ENCODE measurements around the gene UPK3BL2. TPM values are rescaled to one million over a fixed set of nuclear protein-coding genes. Genes with fewer than 3 reads are reported as not detected.
"Not testable (repeated sequence)": the region's sequence is repeated elsewhere in the genome, so short reads cannot be mapped to it uniquely, and the experiment has no call there.

The UPK3BL2 gene
- total and polyA plus RNA-seq, 9 donors = 0.82 to 18.3 (median 6.7) TPM

GRCh38 chr7:102512642-102513221 lies 30.8 kb downstream of the UPK3BL2 start:
- Histone ChIP-seq H3K27ac (ENCODE audit: low read length) (peak overlapping the region; percentile 88), H3K4me3 (ENCODE audit: low read length) (peak overlapping the region; percentile 17)
- not testable (repeated sequence) for H3K27me3 ChIP-seq (ENCODE audit: control insufficient read depth, insufficient read depth, low read length); H3K36me3 ChIP-seq (ENCODE audit: control insufficient read depth, insufficient read depth, low read length); H3K4me1 ChIP-seq (ENCODE audit: control insufficient read depth, insufficient read depth, low read length); H3K9me3 ChIP-seq (replicated peaks; ENCODE audit: control insufficient read depth, low read depth, low read length)
- DNase-seq = peak; percentile 97
- WGBS (ENCODE audit: insufficient coverage) = no CpG with 5 or more reads among the region's 5 CpGs

GRCh38 chr7:102511860-102512522 lies 31.5 kb downstream of the UPK3BL2 start:
- not testable (repeated sequence) for H3K9me3 ChIP-seq (replicated peaks; ENCODE audit: control insufficient read depth, low read depth, low read length); H3K27ac ChIP-seq (ENCODE audit: low read length); H3K27me3 ChIP-seq (ENCODE audit: control insufficient read depth, insufficient read depth, low read length); H3K36me3 ChIP-seq (ENCODE audit: control insufficient read depth, insufficient read depth, low read length); H3K4me3 ChIP-seq (ENCODE audit: low read length); DNase-seq; H3K4me1 ChIP-seq (ENCODE audit: control insufficient read depth, insufficient read depth, low read length)
- no CpG with 5 or more reads among the region's 30 CpGs for WGBS (ENCODE audit: insufficient coverage)

GRCh38 chr7:102510575-102510974 lies 32.9 kb downstream of the UPK3BL2 start:
- H3K36me3 ChIP-seq (ENCODE audit: control insufficient read depth, insufficient read depth, low read length); H3K9me3 ChIP-seq (replicated peaks; ENCODE audit: control insufficient read depth, low read depth, low read length); DNase-seq; H3K4me3 ChIP-seq (ENCODE audit: low read length); H3K27ac ChIP-seq (ENCODE audit: low read length); H3K27me3 ChIP-seq (ENCODE audit: control insufficient read depth, insufficient read depth, low read length); H3K4me1 ChIP-seq (ENCODE audit: control insufficient read depth, insufficient read depth, low read length): not testable (repeated sequence)
- no CpG with 5 or more reads among the region's 8 CpGs for WGBS (ENCODE audit: insufficient coverage)

GRCh38 chr7:102507410-102508088 lies 35.9 kb downstream of the UPK3BL2 start:
- H3K27ac ChIP-seq (ENCODE audit: low read length); H3K27me3 ChIP-seq (ENCODE audit: control insufficient read depth, insufficient read depth, low read length): not testable (repeated sequence)

GRCh38 chr7:102505298-102506185 lies 38.0 kb downstream of the UPK3BL2 start:
- not testable (repeated sequence) for H3K36me3 ChIP-seq (ENCODE audit: control insufficient read depth, insufficient read depth, low read length); DNase-seq; H3K9me3 ChIP-seq (replicated peaks; ENCODE audit: control insufficient read depth, low read depth, low read length); H3K4me3 ChIP-seq (ENCODE audit: low read length); H3K27me3 ChIP-seq (ENCODE audit: control insufficient read depth, insufficient read depth, low read length); H3K4me1 ChIP-seq (ENCODE audit: control insufficient read depth, insufficient read depth, low read length); H3K27ac ChIP-seq (ENCODE audit: low read length)
- no CpG with 5 or more reads among the region's 24 CpGs for WGBS (ENCODE audit: insufficient coverage)

More at GRCh38 chr7:102507410-102508088, 35.9 kb downstream of the UPK3BL2 start:
- H3K36me3 ChIP-seq (ENCODE audit: control insufficient read depth, insufficient read depth, low read length); H3K4me3 ChIP-seq (ENCODE audit: low read length); H3K4me1 ChIP-seq (ENCODE audit: control insufficient read depth, insufficient read depth, low read length); DNase-seq; H3K9me3 ChIP-seq (replicated peaks; ENCODE audit: control insufficient read depth, low read depth, low read length): not testable (repeated sequence)
- WGBS (ENCODE audit: insufficient coverage) = no CpG with 5 or more reads among the region's 8 CpGs

- not testable (repeated sequence) for H3K27ac ChIP-seq (ENCODE audit: low read length); H3K36me3 ChIP-seq (ENCODE audit: control insufficient read depth, insufficient read depth, low read length); H3K4me3 ChIP-seq (ENCODE audit: low read length); DNase-seq; H3K27me3 ChIP-seq (ENCODE audit: control insufficient read depth, insufficient read depth, low read length); H3K4me1 ChIP-seq (ENCODE audit: control insufficient read depth, insufficient read depth, low read length); H3K9me3 ChIP-seq (replicated peaks; ENCODE audit: control insufficient read depth, low read depth, low read length)
- no CpG with 5 or more reads among the region's 12 CpGs for WGBS (ENCODE audit: insufficient coverage)
These were observed 40.4 kb downstream of the UPK3BL2 start for GRCh38 chr7:102503141-102503540.

GRCh38 chr7:102498321-102498720 lies 45.2 kb downstream of the UPK3BL2 start:
- WGBS (ENCODE audit: insufficient coverage) = no CpG with 5 or more reads among the region's 16 CpGs
- H3K27me3 ChIP-seq (ENCODE audit: control insufficient read depth, insufficient read depth, low read length); H3K27ac ChIP-seq (ENCODE audit: low read length); H3K4me3 ChIP-seq (ENCODE audit: low read length); H3K36me3 ChIP-seq (ENCODE audit: control insufficient read depth, insufficient read depth, low read length); DNase-seq; H3K9me3 ChIP-seq (replicated peaks; ENCODE audit: control insufficient read depth, low read depth, low read length); H3K4me1 ChIP-seq (ENCODE audit: control insufficient read depth, insufficient read depth, low read length): not testable (repeated sequence)

GRCh38 chr7:102497308-102497707 lies 46.2 kb downstream of the UPK3BL2 start:
- H3K36me3 ChIP-seq (ENCODE audit: control insufficient read depth, insufficient read depth, low read length); DNase-seq; H3K4me1 ChIP-seq (ENCODE audit: control insufficient read depth, insufficient read depth, low read length); H3K9me3 ChIP-seq (replicated peaks; ENCODE audit: control insufficient read depth, low read depth, low read length); H3K27ac ChIP-seq (ENCODE audit: low read length); H3K4me3 ChIP-seq (ENCODE audit: low read length); H3K27me3 ChIP-seq (ENCODE audit: control insufficient read depth, insufficient read depth, low read length): not testable (repeated sequence)
- WGBS (ENCODE audit: insufficient coverage) = no CpG with 5 or more reads among the region's 5 CpGs

GRCh38 chr7:102496861-102497260 lies 46.6 kb downstream of the UPK3BL2 start:
- not testable (repeated sequence) for DNase-seq; H3K9me3 ChIP-seq (replicated peaks; ENCODE audit: control insufficient read depth, low read depth, low read length); H3K27me3 ChIP-seq (ENCODE audit: control insufficient read depth, insufficient read depth, low read length); H3K4me3 ChIP-seq (ENCODE audit: low read length); H3K27ac ChIP-seq (ENCODE audit: low read length); H3K36me3 ChIP-seq (ENCODE audit: control insufficient read depth, insufficient read depth, low read length); H3K4me1 ChIP-seq (ENCODE audit: control insufficient read depth, insufficient read depth, low read length)
- 100% methylated on average over 1 of the region's 10 CpGs for WGBS (ENCODE audit: insufficient coverage)

All from muscle of leg (tissue), 11 donors.